ENCODE results near the gene CNTN3.

Gene CNTN3

DNA sequence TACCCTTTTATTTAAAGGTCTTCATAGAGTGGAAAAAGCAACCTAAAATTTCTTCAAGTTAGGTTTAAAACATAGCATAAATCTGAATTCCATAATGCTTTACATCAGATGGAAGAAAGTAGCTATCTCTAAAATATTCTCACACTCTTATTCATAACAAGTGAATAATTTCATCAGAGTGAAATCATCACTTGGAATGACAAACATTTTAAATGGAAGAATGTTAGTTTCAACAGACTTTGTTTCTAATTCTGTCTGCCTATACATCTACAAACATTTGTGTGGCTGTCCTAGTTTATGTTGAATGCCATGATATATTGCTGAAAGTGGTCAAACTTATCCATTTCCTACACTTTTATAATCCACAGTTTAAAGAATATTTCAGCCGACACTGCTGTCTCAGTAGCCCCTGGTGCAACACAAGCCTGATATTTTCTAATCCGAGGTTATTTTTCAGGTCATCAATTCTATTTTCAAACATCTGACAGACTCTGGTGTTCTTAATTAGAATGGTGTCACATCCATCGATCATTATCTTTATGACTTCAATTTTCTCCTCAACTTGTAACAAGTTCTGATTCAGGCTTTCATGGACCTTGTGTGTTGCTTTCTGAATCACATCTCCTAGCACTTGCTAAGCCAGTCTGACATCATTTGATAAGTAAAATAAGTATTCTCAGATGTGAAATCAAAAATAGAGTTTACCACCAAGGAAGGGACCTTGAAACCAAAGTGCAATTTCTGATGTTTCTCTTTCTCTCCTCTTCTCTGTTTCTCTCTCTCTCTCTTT lies 17.1 kb upstream of the CNTN3 start:
- TF ChIP-seq TCF12 (IDR thresholded peaks at IDR 0.05; ENCODE audit: low read depth): no peak
- TF ChIP-seq RAD21 (IDR thresholded peaks at IDR 0.05; ENCODE audit: low read depth): no peak
- TF ChIP-seq, protein P1, sequence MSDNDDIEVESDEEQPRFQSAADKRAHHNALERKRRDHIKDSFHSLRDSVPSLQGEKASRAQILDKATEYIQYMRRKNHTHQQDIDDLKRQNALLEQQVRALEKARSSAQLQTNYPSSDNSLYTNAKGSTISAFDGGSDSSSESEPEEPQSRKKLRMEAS (IDR thresholded peaks at IDR 0.05): no peak
- no peak for TF ChIP-seq FOXM1 (IDR thresholded peaks at IDR 0.05; ENCODE audit: borderline replicate concordance, low read depth)
- no peak for TF ChIP-seq YY1 (IDR thresholded peaks at IDR 0.05; ENCODE audit: low read depth)
- TF ChIP-seq NFIC (IDR thresholded peaks at IDR 0.05): no peak
- TF ChIP-seq, protein P2, sequence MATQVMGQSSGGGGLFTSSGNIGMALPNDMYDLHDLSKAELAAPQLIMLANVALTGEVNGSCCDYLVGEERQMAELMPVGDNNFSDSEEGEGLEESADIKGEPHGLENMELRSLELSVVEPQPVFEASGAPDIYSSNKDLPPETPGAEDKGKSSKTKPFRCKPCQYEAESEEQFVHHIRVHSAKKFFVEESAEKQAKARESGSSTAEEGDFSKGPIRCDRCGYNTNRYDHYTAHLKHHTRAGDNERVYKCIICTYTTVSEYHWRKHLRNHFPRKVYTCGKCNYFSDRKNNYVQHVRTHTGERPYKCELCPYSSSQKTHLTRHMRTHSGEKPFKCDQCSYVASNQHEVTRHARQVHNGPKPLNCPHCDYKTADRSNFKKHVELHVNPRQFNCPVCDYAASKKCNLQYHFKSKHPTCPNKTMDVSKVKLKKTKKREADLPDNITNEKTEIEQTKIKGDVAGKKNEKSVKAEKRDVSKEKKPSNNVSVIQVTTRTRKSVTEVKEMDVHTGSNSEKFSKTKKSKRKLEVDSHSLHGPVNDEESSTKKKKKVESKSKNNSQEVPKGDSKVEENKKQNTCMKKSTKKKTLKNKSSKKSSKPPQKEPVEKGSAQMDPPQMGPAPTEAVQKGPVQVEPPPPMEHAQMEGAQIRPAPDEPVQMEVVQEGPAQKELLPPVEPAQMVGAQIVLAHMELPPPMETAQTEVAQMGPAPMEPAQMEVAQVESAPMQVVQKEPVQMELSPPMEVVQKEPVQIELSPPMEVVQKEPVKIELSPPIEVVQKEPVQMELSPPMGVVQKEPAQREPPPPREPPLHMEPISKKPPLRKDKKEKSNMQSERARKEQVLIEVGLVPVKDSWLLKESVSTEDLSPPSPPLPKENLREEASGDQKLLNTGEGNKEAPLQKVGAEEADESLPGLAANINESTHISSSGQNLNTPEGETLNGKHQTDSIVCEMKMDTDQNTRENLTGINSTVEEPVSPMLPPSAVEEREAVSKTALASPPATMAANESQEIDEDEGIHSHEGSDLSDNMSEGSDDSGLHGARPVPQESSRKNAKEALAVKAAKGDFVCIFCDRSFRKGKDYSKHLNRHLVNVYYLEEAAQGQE (IDR thresholded peaks at IDR 0.05; ENCODE audit: low read depth): no peak
- TF ChIP-seq, protein P3, sequence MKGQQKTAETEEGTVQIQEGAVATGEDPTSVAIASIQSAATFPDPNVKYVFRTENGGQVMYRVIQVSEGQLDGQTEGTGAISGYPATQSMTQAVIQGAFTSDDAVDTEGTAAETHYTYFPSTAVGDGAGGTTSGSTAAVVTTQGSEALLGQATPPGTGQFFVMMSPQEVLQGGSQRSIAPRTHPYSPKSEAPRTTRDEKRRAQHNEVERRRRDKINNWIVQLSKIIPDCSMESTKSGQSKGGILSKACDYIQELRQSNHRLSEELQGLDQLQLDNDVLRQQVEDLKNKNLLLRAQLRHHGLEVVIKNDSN (IDR thresholded peaks at IDR 0.05): no peak
- TF ChIP-seq TEAD4 (IDR thresholded peaks at IDR 0.05): no peak

DNA sequence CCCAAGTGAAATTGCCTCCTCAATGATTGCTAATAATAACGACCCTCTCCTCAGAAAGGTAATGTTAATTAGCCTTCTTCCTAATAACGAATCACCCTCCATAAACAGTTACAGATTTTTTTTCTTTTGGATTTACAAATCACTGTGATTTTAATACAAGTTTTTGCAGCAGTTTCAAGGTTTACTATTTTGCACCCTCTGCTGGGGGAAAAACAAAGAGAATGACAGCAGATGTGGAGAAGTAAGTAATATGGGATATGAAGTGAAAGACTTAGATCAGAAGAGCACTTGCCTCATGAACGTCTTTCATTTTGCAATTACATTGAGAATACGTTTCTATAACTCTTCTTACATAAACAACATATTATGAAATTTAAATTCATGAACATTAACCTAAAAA lies 16.1 kb upstream of the CNTN3 start:
- TF ChIP-seq, protein P1 (IDR thresholded peaks at IDR 0.05): no peak
- no peak for TF ChIP-seq FOXM1 (IDR thresholded peaks at IDR 0.05; ENCODE audit: borderline replicate concordance, low read depth)
- no peak for TF ChIP-seq YY1 (IDR thresholded peaks at IDR 0.05; ENCODE audit: low read depth)
- no peak for TF ChIP-seq EP300 (IDR thresholded peaks at IDR 0.05; ENCODE audit: borderline replicate concordance)
- TF ChIP-seq CEBPB (IDR thresholded peaks at IDR 0.05): no peak
- no peak for TF ChIP-seq EGR1 (IDR thresholded peaks at IDR 0.05)
- TF ChIP-seq, protein P3 (IDR thresholded peaks at IDR 0.05): no peak
- TF ChIP-seq RAD21 (IDR thresholded peaks at IDR 0.05; ENCODE audit: low read depth): no peak

DNA sequence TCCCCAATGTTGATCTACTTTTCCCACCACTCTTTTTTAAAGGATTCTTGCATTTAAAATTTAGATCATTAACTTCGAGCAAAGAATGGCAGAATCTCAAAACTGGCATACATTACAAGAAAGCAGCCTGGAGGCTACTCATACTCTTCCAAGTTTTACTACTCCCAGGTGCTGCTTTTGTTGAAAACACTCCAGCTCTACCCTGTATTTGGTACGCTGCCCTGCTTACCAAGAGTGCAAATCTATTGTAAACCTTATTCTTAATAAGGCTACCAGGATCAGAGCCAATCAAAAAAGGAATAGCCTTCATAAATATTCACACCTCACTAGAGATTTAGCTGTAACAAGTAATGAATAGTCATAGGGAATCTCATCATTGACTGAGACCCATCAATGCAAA lies 11.6 kb upstream of the CNTN3 start:
- no peak for TF ChIP-seq EP300 (IDR thresholded peaks at IDR 0.05; ENCODE audit: borderline replicate concordance)
- TF ChIP-seq, protein P1 (IDR thresholded peaks at IDR 0.05): no peak
- no peak for TF ChIP-seq ZBTB7A (IDR thresholded peaks at IDR 0.05; ENCODE audit: low read depth)
- no peak for TF ChIP-seq NFIC (IDR thresholded peaks at IDR 0.05)
- TF ChIP-seq TCF12 (IDR thresholded peaks at IDR 0.05; ENCODE audit: low read depth): no peak
- TF ChIP-seq FOXM1 (IDR thresholded peaks at IDR 0.05; ENCODE audit: borderline replicate concordance, low read depth): no peak
- no peak for TF ChIP-seq RAD21 (IDR thresholded peaks at IDR 0.05; ENCODE audit: low read depth)
- no peak for TF ChIP-seq YY1 (IDR thresholded peaks at IDR 0.05; ENCODE audit: low read depth)
- no peak for TF ChIP-seq CEBPB (IDR thresholded peaks at IDR 0.05)
- TF ChIP-seq, protein P3 (IDR thresholded peaks at IDR 0.05): no peak
- TF ChIP-seq EGR1 (IDR thresholded peaks at IDR 0.05): no peak
- TF ChIP-seq, protein P2 (IDR thresholded peaks at IDR 0.05; ENCODE audit: low read depth): no peak
- no peak for TF ChIP-seq TAF1 (IDR thresholded peaks at IDR 0.05; ENCODE audit: low read depth)
- TF ChIP-seq TEAD4 (IDR thresholded peaks at IDR 0.05): no peak
- no peak for TF ChIP-seq CREB1 (IDR thresholded peaks at IDR 0.05; ENCODE audit: low read depth)

DNA sequence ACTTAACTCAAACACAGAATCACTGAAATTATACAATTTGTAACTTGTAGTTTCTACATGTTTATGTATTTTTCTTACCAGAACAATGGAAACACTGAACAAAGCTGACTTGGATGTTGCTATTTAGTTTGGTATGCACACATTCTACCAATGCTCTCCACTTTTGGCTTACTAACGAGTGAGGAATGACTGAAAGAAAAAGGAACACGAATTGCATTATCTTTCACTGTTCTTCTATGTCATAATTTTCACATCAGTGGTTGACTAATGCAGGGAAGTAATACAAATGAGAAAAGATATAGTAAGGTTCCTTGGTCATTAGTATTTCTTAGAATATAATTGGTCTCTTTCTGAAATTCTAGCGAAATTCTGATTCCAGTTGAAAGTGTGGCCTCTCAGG lies 9.8 kb upstream of the CNTN3 start:
- TF ChIP-seq ZBTB7A (IDR thresholded peaks at IDR 0.05; ENCODE audit: low read depth): no peak
- TF ChIP-seq CREB1 (IDR thresholded peaks at IDR 0.05; ENCODE audit: low read depth): no peak
- TF ChIP-seq, protein P2 (IDR thresholded peaks at IDR 0.05; ENCODE audit: low read depth): no peak
- no peak for TF ChIP-seq FOXM1 (IDR thresholded peaks at IDR 0.05; ENCODE audit: borderline replicate concordance, low read depth)
- TF ChIP-seq TAF1 (IDR thresholded peaks at IDR 0.05; ENCODE audit: low read depth): no peak
- no peak for TF ChIP-seq EGR1 (IDR thresholded peaks at IDR 0.05)
- no peak for TF ChIP-seq TCF12 (IDR thresholded peaks at IDR 0.05; ENCODE audit: low read depth)

Measured in Ishikawa (cell line).